Putamen (tissue), 1 donor: ENCODE results near the gene CDC6.

Source experiments
- DNase-seq: peaks from one replicate; pipeline ENCODE4 v3.0.0-alpha.2; 2016; ENCODE audit warnings: low spot score

The CDC6 gene

GRCh38 chr17:40340880-40341807 lies 53.5 kb downstream of the CDC6 start:
- DNase-seq: no peak

GRCh38 chr17:40341808-40342503 lies 54.3 kb downstream of the CDC6 start:
- no peak for DNase-seq

GRCh38 chr17:40342504-40343218 lies 55.0 kb downstream of the CDC6 start:
- no peak for DNase-seq

GRCh38 chr17:40343219-40344119 lies 55.8 kb downstream of the CDC6 start:
- DNase-seq: no peak

- DNase-seq: no peak
These were observed 56.9 kb downstream of the CDC6 start for GRCh38 chr17:40344421-40345160.

- no peak for DNase-seq
These were observed 57.7 kb downstream of the CDC6 start for GRCh38 chr17:40345161-40345993.

GRCh38 chr17:40345994-40346764 lies 58.5 kb downstream of the CDC6 start:
- no peak for DNase-seq

GRCh38 chr17:40346765-40347158 lies 59.1 kb downstream of the CDC6 start:
- DNase-seq: no peak

- peak; percentile 88 for DNase-seq
These were observed 59.8 kb downstream of the CDC6 start for GRCh38 chr17:40347319-40348135.

- DNase-seq: no peak
These were observed 60.4 kb downstream of the CDC6 start for GRCh38 chr17:40348136-40348504.

- DNase-seq: peak; percentile 69
These were observed 61.1 kb downstream of the CDC6 start for GRCh38 chr17:40348562-40349476.

GRCh38 chr17:40349477-40349894 lies 61.8 kb downstream of the CDC6 start:
- DNase-seq: no peak

- DNase-seq: no peak
These were observed 62.4 kb downstream of the CDC6 start for GRCh38 chr17:40349895-40350688.

- peak; percentile 69 for DNase-seq
These were observed 63.1 kb downstream of the CDC6 start for GRCh38 chr17:40350689-40351358.

- DNase-seq: no peak
These were observed 63.9 kb downstream of the CDC6 start for GRCh38 chr17:40351359-40352236.
